NCI-H2171 (cell line): ENCODE measurements around the gene FAM222A.
A peak's percentile ranks its signal among the peaks of the same experiment; 100 is the strongest.

Source experiments
- DNase-seq: peaks from one replicate; lab custom pipeline; 2025; lab: John Stamatoyannopoulos, UW

Gene FAM222A

DNA sequence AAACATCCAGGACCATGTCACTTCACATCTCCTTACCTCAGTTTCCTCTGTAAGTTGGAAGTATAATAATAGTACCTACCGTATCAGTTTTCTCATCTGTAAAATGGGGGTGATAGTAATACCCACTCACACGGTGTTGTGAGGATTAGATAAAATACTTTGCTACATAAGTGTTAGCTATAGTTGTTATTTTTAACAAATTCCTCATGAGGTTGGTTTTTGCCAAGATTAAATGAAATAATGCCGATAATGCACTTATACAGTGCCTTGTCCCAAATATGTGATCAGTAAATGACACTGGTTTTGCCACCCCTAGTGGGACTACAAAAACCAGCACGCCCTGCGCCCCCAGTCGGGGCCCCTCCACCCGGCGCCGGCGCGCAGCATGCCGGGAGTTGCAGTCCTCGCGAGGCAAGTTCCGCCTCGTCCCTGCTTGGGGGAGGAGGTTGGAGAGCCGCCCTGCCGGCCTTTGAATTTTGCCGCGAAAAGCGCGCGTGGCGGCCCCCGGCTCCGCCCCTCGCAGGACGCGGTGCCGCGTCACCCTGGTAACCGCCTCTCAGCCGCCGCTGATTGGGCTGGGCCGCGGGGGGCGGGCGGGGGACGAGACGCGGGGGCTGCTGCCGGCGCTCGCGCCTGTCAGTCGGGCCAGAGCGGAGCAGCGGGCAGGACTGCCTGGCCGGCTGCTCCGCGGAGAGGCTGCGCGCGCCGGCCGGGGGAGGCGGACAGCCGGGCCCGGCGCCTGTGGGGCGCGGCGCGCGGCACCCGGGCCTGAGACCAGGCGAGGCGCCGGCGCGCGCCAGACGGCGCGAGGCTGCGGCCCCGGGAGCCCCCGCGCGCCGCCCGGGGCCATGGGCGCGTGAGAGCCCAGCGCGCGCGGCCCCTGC is at the start of gene FAM222A:
FAM222A (plus strand) TSS at position 639 of the 884 bp plus-strand sequence. CDS start 30,322 bp downstream, outside the sequence.
- peak; percentile 97 for DNase-seq

- no peak for DNase-seq
Measured at GRCh38 chr12:109664402-109664801, 49.2 kb upstream of the FAM222A start.

DNA sequence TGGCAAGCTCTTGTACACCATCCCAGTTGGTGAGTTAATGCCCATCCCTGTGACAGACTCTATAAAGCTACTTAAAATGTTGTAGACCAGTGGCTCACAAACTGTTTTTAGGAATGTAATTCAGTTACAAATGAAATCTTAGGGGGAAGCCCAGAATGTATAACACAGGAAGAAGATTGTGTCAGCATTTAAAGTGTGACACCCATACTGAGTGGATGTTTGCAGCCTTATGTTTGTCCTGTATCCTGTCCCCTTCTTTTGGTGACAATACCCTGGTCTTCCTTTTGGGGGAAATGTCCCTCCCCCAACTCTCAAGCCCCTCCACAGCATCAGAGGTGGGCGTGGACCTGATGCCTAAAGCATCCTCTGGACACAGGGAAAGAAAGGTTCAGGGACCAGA is 47.6 kb upstream of the FAM222A start:
- no peak for DNase-seq

GRCh38 chr12:109670731-109671130 is 42.9 kb upstream of the FAM222A start:
- DNase-seq: peak; percentile 51

DNA sequence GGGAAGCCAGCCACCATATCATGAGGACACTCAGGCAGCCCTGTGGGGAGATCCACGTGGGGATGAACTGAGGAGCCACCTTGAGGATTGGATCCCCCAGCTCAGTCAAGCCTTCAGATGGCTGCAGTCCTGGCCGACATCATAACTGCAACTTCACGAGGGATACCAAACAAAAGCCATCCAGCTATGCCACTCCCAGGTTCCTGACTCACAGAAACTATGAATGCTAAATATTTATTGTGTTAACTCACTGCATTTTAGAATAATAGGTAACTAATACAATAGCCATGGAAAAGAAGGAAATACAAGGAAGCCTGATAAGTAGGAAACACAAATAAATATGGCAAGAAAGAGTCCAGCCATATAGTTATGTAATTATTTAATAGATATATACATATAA is 42.1 kb upstream of the FAM222A start:
- no peak for DNase-seq

DNA sequence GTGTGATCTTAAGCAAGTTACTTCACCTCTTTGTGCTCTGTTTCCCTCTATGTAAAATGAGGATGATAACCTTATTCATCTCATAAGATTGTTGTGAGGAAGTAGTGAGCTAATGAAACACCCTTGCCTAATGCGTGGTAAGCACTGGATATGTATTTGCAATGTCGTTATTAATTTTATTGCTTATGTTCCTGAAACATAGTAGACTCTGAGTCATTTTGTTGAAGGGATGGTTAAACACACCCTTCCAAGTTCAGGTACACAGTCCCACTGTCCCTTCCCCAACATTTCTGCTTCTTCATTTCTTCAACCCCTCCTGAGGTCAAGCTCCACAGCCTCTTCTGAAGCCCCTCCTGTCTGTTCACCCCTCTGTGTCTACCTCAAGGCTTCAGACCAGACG is 40.2 kb upstream of the FAM222A start:
- DNase-seq: no peak

GRCh38 chr12:109673884-109674283 is 39.7 kb upstream of the FAM222A start:
- no peak for DNase-seq

DNA sequence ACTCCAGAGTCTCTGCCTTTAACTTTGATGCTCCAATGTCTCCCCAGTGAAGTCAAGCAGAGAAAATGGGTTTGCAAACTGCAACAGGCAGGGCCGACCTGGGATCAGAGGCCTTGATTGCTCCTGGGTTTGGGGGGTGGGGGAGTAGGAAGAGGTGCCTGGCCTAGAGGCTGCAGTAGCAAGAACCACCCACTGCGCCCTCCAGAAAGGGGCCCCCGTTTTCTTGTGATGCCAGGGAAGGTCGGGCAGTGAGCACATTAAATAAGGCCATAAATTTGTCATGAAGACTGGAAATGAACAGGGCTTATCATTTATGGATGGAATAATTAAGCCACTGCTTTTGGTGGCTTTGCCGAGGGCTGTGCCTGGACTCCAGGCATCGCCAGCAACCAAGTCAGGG is 38.2 kb upstream of the FAM222A start:
- DNase-seq: no peak

GRCh38 chr12:109677279-109677691 is 36.3 kb upstream of the FAM222A start:
- DNase-seq: no peak

DNA sequence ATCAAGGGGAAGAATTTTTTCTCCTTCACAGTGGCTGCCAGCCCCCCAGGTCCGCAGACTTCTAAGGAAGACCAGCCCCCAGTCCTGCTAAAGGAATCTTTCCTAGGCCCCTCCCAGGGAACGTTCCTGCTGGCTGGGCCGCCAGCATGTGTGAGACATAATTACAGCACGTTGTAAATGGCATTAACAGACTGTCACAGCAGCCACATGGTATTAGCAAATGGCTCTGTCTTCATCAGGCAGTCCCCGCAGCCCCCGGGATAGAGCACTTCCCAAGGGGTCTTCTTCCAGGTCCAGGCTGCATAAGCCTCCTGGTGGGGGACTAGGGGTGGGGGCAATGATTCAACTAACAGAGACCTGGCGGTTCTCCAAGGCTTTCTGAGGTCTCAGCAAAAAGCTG is 34.9 kb upstream of the FAM222A start:
- peak; percentile 35 for DNase-seq

DNA sequence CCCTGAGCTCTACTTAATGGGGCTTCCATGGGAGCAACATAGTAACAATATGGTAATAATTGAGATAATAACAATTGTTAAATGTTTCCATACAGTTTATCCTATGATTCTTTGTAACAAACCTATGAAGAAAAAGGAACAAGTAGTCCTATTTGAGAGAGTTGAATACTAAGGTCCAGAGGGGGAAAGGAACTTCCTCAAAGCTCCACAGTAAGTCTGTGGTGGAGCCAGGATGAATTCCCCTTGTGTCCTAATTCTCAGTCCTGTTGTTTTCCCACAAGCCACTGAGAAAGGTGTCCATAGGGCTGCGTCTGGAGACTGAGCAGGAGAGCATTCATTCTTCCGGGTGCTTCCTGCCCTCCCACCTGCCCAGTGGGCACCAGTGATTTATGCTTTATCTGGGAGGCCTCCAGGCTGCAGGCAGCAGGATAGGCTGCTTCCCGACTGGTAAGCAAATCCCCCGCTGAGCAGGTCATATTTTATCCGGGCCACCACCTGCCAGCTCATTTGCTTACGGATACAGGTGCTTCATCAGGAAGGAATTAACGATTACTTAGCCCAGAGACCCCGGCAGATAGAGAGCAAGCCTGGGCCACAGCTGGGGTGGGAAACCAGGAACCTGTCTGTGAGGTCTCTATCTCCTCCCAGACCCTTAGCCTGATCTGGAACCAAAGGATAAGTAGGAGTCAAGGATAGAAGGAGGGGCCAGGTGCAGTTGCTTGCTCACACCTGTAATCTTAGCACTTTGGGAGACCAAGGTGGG is 33.9 kb upstream of the FAM222A start:
- peak; percentile 34 for DNase-seq

- peak; percentile 64 for DNase-seq
Measured at GRCh38 chr12:109680264-109681005, 33.2 kb upstream of the FAM222A start.

- no peak for DNase-seq
Measured at GRCh38 chr12:109681986-109682707, 31.5 kb upstream of the FAM222A start.

GRCh38 chr12:109682708-109683060 is 30.9 kb upstream of the FAM222A start:
- DNase-seq: no peak

GRCh38 chr12:109683316-109683715 is 30.3 kb upstream of the FAM222A start:
- no peak for DNase-seq

DNA sequence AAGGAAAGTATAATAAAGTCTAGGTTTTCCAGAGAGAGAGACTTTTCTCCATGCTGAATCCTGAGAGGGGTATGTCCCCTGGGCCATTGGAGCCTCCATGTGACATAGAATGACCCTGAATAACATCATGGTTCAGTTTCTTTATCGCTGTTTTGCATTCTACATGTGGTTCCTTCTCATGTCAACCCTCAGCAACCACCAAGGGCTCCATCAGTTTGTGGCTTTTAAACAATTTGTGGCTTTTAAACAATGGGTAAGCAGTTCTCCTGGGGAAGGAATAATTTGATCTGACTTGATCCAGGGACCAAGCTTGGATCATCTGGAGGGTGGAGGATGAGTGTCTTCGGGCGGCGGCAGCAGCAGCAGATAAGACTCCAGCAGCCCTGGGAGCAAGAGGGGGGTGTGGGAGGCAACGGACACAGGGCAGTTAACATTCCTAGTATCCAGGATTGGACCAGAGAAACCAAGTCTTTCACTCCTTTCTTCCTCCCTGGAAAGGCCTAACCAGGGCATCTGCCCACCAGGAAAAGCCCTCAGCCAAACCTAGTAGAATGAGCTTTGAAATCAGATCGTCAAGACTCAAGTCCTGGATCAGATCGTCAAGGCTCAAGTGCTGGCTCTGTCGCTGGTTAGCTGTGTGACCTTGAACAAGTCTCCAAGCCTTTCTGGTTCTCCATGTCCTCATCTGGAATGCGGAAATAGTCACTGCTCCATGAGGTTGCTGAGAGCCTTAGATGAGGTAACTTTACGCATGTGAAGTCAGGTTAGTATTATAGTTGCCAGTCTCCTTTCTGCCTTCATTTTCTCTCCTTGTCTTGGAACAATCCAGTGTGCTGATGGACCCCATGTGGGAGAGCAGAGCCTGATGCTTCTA is 27.8 kb upstream of the FAM222A start:
- DNase-seq: no peak

DNA sequence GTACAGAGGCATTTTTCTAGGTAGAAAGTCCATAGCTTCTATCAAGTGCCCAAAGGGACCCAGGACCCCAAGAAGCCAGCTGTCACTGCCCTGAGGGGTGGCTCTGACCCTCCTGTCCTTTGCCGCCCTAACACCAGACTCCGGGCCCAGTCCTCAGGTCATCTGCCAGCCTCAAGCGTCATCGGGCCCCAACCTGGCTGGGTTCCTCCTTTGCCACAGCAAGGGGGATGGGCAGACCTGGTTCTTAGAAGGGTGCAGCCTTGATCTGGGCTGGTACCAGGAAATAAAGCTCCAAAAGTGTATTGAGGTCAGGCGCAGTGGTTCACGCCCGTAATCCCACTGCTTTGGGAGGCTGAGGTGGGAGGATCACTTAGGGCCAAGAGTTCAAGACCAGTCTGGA is 27.1 kb upstream of the FAM222A start:
- no peak for DNase-seq

GRCh38 chr12:109687250-109687649 is 26.4 kb upstream of the FAM222A start:
- peak; percentile 36 for DNase-seq

DNA sequence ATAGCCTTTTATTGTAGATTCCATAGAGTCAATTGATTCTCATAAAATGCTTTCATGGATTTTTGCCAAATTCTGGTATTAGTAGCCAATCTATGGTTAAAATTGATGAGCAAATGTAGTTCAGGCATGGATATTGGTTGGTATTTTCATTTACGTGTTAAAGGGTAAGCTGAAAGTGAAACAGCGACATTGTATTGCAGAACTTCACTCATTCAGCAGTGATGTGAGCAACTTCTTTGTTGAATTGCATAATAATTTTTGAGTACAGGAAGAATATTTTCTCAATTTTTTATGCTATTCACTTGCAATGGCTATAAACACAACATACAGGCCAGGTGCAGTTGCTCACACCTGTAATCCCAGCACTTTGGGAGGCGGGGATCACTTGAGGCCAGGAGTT is 24.2 kb upstream of the FAM222A start:
- no peak for DNase-seq

DNA sequence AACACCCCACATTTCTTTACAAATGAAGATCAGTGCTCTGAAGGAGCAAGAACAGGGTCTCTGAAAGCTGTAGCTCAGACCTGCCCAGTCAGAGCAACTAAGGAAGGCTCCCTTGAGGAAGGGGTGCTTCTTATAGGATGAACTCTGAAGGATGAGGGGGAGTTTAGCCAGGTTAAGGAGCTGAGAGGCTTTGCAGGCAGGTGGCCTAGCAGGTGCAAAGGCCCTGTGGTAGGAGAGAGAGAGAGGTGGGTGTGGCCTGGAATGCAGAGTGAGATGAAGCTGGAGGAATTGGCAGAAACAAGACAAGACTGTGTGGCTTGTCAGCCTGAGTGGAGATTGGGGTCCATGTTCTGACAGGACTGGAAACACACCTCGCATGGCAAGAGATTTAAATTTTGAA is 20.5 kb upstream of the FAM222A start:
- DNase-seq: no peak
